HG02763 (cell line): ENCODE results near the gene DYNLRB1.

Experiments used
- ATAC-seq: cut with Tn5 transposase; IDR thresholded peaks from one replicate; pipeline ENCODE4 v1.9.1; 2021; ENCODE audit warnings: mild to moderate bottlenecking, moderate library complexity; ENCODE audit not compliant: unreplicated experiment

The DYNLRB1 gene

GRCh38 chr20:34532756-34533155, 16.5 kb downstream of the DYNLRB1 start:
- no peak for ATAC-seq

GRCh38 chr20:34534391-34535165, 18.4 kb downstream of the DYNLRB1 start:
- ATAC-seq, result no peak

GRCh38 chr20:34535301-34535840, 19.1 kb downstream of the DYNLRB1 start:
- ATAC-seq, result no peak

GRCh38 chr20:34535857-34536256, 19.6 kb downstream of the DYNLRB1 start:
- ATAC-seq, result no peak

- no peak for ATAC-seq
Measured at GRCh38 chr20:34536798-34537394, 20.7 kb downstream of the DYNLRB1 start.

GRCh38 chr20:34537651-34538050, 21.4 kb downstream of the DYNLRB1 start:
- ATAC-seq, result no peak

- ATAC-seq, result no peak
Measured at GRCh38 chr20:34538671-34539123, 22.5 kb downstream of the DYNLRB1 start.

- ATAC-seq, result no peak
Measured at GRCh38 chr20:34539756-34540155, 23.5 kb downstream of the DYNLRB1 start.

GRCh38 chr20:34540596-34541263, 24.5 kb downstream of the DYNLRB1 start:
- no peak for ATAC-seq

- ATAC-seq, result no peak
Measured at GRCh38 chr20:34541264-34541901, 25.2 kb downstream of the DYNLRB1 start.

GRCh38 chr20:34541917-34542316, 25.7 kb downstream of the DYNLRB1 start:
- no peak for ATAC-seq

- ATAC-seq, result no peak
Measured at GRCh38 chr20:34542439-34542838, 26.2 kb downstream of the DYNLRB1 start.

- no peak for ATAC-seq
Measured at GRCh38 chr20:34543463-34544056, 27.3 kb downstream of the DYNLRB1 start.

GRCh38 chr20:34544109-34544796, 28.0 kb downstream of the DYNLRB1 start:
- ATAC-seq, result no peak

GRCh38 chr20:34546751-34547181, 30.5 kb downstream of the DYNLRB1 start:
- no peak for ATAC-seq

- no peak for ATAC-seq
Measured at GRCh38 chr20:34547844-34548613, 31.8 kb downstream of the DYNLRB1 start.

- no peak for ATAC-seq
Measured at GRCh38 chr20:34549291-34549928, 33.2 kb downstream of the DYNLRB1 start.

GRCh38 chr20:34549929-34550305, 33.7 kb downstream of the DYNLRB1 start:
- no peak for ATAC-seq

- no peak for ATAC-seq
Measured at GRCh38 chr20:34552569-34552968, 36.3 kb downstream of the DYNLRB1 start.
